KMS-11 (cell line): ENCODE measurements around the gene APLP2.

Experiments
- H2AFZ ChIP-seq: fragments of 200-600 bp; sonication (generic); 2 replicates; pipeline ENCODE4 v1.6.1; 2016; ENCODE audit warnings: antibody characterized with exemption, mixed run types, low read depth
- H3K27ac ChIP-seq: fragments of 200-600 bp; sonication (generic); 2 replicates; pipeline ENCODE4 v1.6.1; 2016; ENCODE audit warnings: mild to moderate bottlenecking, mixed run types
- H3K27me3 ChIP-seq: fragments of 200-600 bp; sonication (generic); 2 replicates; pipeline ENCODE4 v1.6.1; 2017; ENCODE audit warnings: mild to moderate bottlenecking, low read depth, mixed run types, moderate library complexity; ENCODE audit not compliant: insufficient read depth
- H3K36me3 ChIP-seq: fragments of 200-600 bp; sonication (generic); 2 replicates; pipeline ENCODE4 v1.6.1; 2017; ENCODE audit warnings: mild to moderate bottlenecking, mixed run types; ENCODE audit not compliant: insufficient read depth
- H3K4me1 ChIP-seq: fragments of 200-600 bp; sonication (generic); 2 replicates; pipeline ENCODE4 v1.6.1; 2016; ENCODE audit warnings: mild to moderate bottlenecking, low read depth, mixed run types; ENCODE audit not compliant: poor library complexity, severe bottlenecking
- H3K4me2 ChIP-seq: fragments of 200-600 bp; sonication (generic); 2 replicates; pipeline ENCODE4 v1.7.0; 2016; ENCODE audit warnings: mild to moderate bottlenecking, mixed run types
- H3K4me3 ChIP-seq: fragments of 200-600 bp; sonication (generic); IDR thresholded peaks from 2 replicates; pipeline ENCODE4 v1.6.1; 2017; ENCODE audit warnings: low read depth, low read length, mixed read lengths; ENCODE audit not compliant: insufficient read depth
- H3K79me2 ChIP-seq: fragments of 200-600 bp; sonication (generic); 2 replicates; pipeline ENCODE4 v1.6.1; 2016; ENCODE audit warnings: low read depth, mixed run types; ENCODE audit not compliant: insufficient read depth
- H3K9ac ChIP-seq: fragments of 200-600 bp; sonication (generic); 2 replicates; pipeline ENCODE4 v1.6.1; 2016; ENCODE audit warnings: mild to moderate bottlenecking, mixed run types
- H4K20me1 ChIP-seq: fragments of 200-600 bp; sonication (generic); 2 replicates; pipeline ENCODE4 v1.6.1; 2016; ENCODE audit warnings: mild to moderate bottlenecking, mixed run types; ENCODE audit not compliant: insufficient read depth
- CTCF ChIP-seq: fragments of 200-600 bp; sonication (generic); conservative IDR thresholded peaks from 2 replicates; pipeline ENCODE4 v1.6.1; 2017; ENCODE audit warnings: low read depth, mild to moderate bottlenecking, antibody characterized with exemption, low read length, moderate library complexity, mixed read lengths

APLP2 gene

GRCh38 chr11:130137999-130138398 is 68.3 kb downstream of the APLP2 start:
- no peaks in the 10 kb centered on the region for H4K20me1 ChIP-seq
- no peak overlapping the region for H3K4me3 ChIP-seq
- H3K4me1 ChIP-seq = no peaks in the 10 kb centered on the region
- no peaks in the 10 kb centered on the region for H3K36me3 ChIP-seq
- H3K27me3 ChIP-seq = no peaks in the 10 kb centered on the region
- H3K4me2 ChIP-seq = no peak overlapping the region
- no peak overlapping the region for H3K27ac ChIP-seq
- H3K79me2 ChIP-seq = no peaks in the 10 kb centered on the region
- no peak overlapping the region for H3K9ac ChIP-seq
- no peak overlapping the region for H2AFZ ChIP-seq
- TF ChIP-seq CTCF = no peak

- no peak for TF ChIP-seq CTCF
- Histone ChIP-seq H3K27ac (no peak overlapping the region), H3K4me3 (no peak overlapping the region), H2AFZ (no peak overlapping the region), H3K79me2 (no peaks in the 10 kb centered on the region), H3K4me1 (no peaks in the 10 kb centered on the region), H3K36me3 (no peaks in the 10 kb centered on the region), H3K4me2 (no peak overlapping the region), H4K20me1 (no peaks in the 10 kb centered on the region), H3K9ac (no peak overlapping the region), H3K27me3 (no peaks in the 10 kb centered on the region)
Measured at GRCh38 chr11:130139401-130139800, 69.7 kb downstream of the APLP2 start.

- H3K4me1 ChIP-seq = peaks cover 11% of the 10 kb centered on the region
- H2AFZ ChIP-seq = no peak overlapping the region
- TF ChIP-seq CTCF = no peak
- H4K20me1 ChIP-seq = no peaks in the 10 kb centered on the region
- H3K27ac ChIP-seq = no peak overlapping the region
- H3K4me3 ChIP-seq = no peak overlapping the region
- H3K36me3 ChIP-seq = no peaks in the 10 kb centered on the region
- H3K4me2 ChIP-seq = no peak overlapping the region
- no peaks in the 10 kb centered on the region for H3K27me3 ChIP-seq
- H3K9ac ChIP-seq = no peak overlapping the region
- H3K79me2 ChIP-seq = no peaks in the 10 kb centered on the region
Measured at GRCh38 chr11:130141561-130142341, 72.1 kb downstream of the APLP2 start.

GRCh38 chr11:130144141-130144540 is 74.4 kb downstream of the APLP2 start:
- H3K27me3 ChIP-seq = no peaks in the 10 kb centered on the region
- no peaks in the 10 kb centered on the region for H3K79me2 ChIP-seq
- no peak for TF ChIP-seq CTCF
- no peak overlapping the region for H3K4me3 ChIP-seq
- no peak overlapping the region for H3K4me2 ChIP-seq
- no peak overlapping the region for H2AFZ ChIP-seq
- H3K9ac ChIP-seq = no peak overlapping the region
- H3K4me1 ChIP-seq = peaks cover 16% of the 10 kb centered on the region
- no peaks in the 10 kb centered on the region for H3K36me3 ChIP-seq
- no peak overlapping the region for H3K27ac ChIP-seq
- H4K20me1 ChIP-seq = no peaks in the 10 kb centered on the region
